ENCODE data around the gene ZIK1. TPM values are rescaled to one million over a fixed set of nuclear protein-coding genes. Genes with fewer than 3 reads are reported as not detected.

ZIK1 gene
- total and polyA plus RNA-seq, 2 of the 8 experiments (the other 6 are each of a cell fraction or from before 2014, with no cell fraction given) = 19.4 to 36.5 TPM

GRCh38 chr19:57557659-57558058 lies 26.3 kb upstream of the ZIK1 start:
- H3K4me3 ChIP-seq (ENCODE audit: extremely low read depth in 1 of 4, insufficient read depth in 2 of 4, low read depth in 3 of 4, low read length in 4 of 4) = no peak overlapping the region
- H3K4ac ChIP-seq (replicated peaks; ENCODE audit: insufficient read length, low read depth, low read length) = no peak overlapping the region
- POLR2A ChIA-PET (ENCODE audit: partially characterized antibody) = interaction anchor here (1.2 to 2.2 kb wide), 2 partner anchors 13 to 132 kb away, joined by 4 to 6 read pairs; no protein-coding TSS in a partner anchor
- no peak overlapping the region for H2AK5ac ChIP-seq (ENCODE audit: low read depth, low read length)
- H3K79me2 ChIP-seq (ENCODE audit: control insufficient read depth in 1 of 2, insufficient read depth in 2 of 2, low read length in 2 of 2) = peaks cover 0 to 20% of the 10 kb centered on the region in 2 experiments; a peak in 3 of 4 replicates
- no peak overlapping the region for H3K27ac ChIP-seq (ENCODE audit: low read depth, low read length)
- WGBS, 2 experiments (ENCODE audit: extremely low coverage in 1 of 2, insufficient coverage in 1 of 2, insufficient read length in 1 of 2, insufficient replicate concordance in 2 of 2, low coverage in 1 of 2, low lambda C conversion rate in 2 of 2, missing lambda C conversion rate in 1 of 2) = 92% methylated on average over 5 of the region's 5 CpGs; no CpG with 5 or more reads in 1 of the 2 experiments
- no peaks in the 10 kb centered on the region for H3K27me3 ChIP-seq (replicated peaks in 1 of 4; ENCODE audit: control insufficient read depth in 3 of 4, extremely low read depth in 1 of 4, insufficient read depth in 3 of 4, low read length in 3 of 4)
- CTCF ChIA-PET (ENCODE audit: partially characterized antibody) = interaction anchor here (1.0 to 1.9 kb wide), 2 partner anchors 92 to 128 kb away, joined by 3 to 6 read pairs; no protein-coding TSS in a partner anchor
- peaks cover 3% of the 10 kb centered on the region; the same call in 1 of the 2 replicates for H3K23me2 ChIP-seq (ENCODE audit: low read depth, low read length)
- H2BK120ac ChIP-seq (replicated peaks; ENCODE audit: low read depth, low read length) = no peak overlapping the region
- H3K18ac ChIP-seq (ENCODE audit: extremely low read depth, low read length) = no peak overlapping the region
- no peak overlapping the region for H4K91ac ChIP-seq (replicated peaks; ENCODE audit: insufficient read length, low read length)
- FAIRE-seq (no peak), DNase-seq (ENCODE audit: low read depth in 1 of 2, low spot score in 2 of 2) (no peak)
- no peak overlapping the region for H3K9ac ChIP-seq (replicated peaks in 1 of 4; ENCODE audit: extremely low read depth in 1 of 4, low read depth in 3 of 4, low read length in 3 of 4)
- peaks cover 8% of the 10 kb centered on the region for H3K79me1 ChIP-seq (ENCODE audit: low read depth, low read length)
- H3K4me1 ChIP-seq (replicated peaks in 1 of 4; ENCODE audit: control insufficient read depth in 3 of 4, insufficient read depth in 4 of 4, low read length in 3 of 4) = peaks cover 0 to 4% (median under 1%) of the 10 kb centered on the region in 4 experiments; a peak in 3 of 7 replicates
- peak overlapping the region in 1 of 2 experiments; percentile 51; a peak in 1 of 4 replicates for H3K4me2 ChIP-seq (ENCODE audit: insufficient read depth in 1 of 2, low read depth in 2 of 2, low read length in 2 of 2)
- H3K9me3 ChIP-seq (ENCODE audit: insufficient read depth in 2 of 2, low read depth in 1 of 2, low read length in 1 of 2) = peaks cover 11% of the 10 kb centered on the region in 2 experiments
- no peak for TF ChIP-seq RFX5 (IDR thresholded peaks at IDR 0.05; ENCODE audit: borderline replicate concordance, low read depth, low read length)
- TF ChIP-seq TEAD4 (IDR thresholded peaks at IDR 0.05; ENCODE audit: low read depth, low read length) = no peak
- TF ChIP-seq NRF1 (IDR thresholded peaks at IDR 0.05; ENCODE audit: low read depth, low read length) = no peak
- TF ChIP-seq EP300 (IDR thresholded peaks at IDR 0.05; ENCODE audit: borderline replicate concordance in 1 of 2, low read depth in 2 of 2, low read length in 2 of 2) = no peak
- TF ChIP-seq SIN3A (conservative IDR thresholded peaks at IDR 0.05 in 1 of 2, IDR thresholded peaks at IDR 0.05 in 1 of 2; ENCODE audit: low read depth in 1 of 2, low read length in 2 of 2) = no peak
- TF ChIP-seq TAF1 (IDR thresholded peaks at IDR 0.05; ENCODE audit: low read depth, low read length) = no peak
- no peak for TF ChIP-seq MAX (IDR thresholded peaks at IDR 0.05)
- TF ChIP-seq GTF2F1 (IDR thresholded peaks at IDR 0.05; ENCODE audit: borderline replicate concordance, low read depth, low read length) = no peak
- TF ChIP-seq TAF7 (optimal IDR thresholded peaks at IDR 0.05; ENCODE audit: borderline replicate concordance, low read depth, low read length) = no peak
- no peak for TF ChIP-seq SP1 (IDR thresholded peaks at IDR 0.05; ENCODE audit: low read depth, low read length)
- no peak for TF ChIP-seq PHF8 (conservative IDR thresholded peaks at IDR 0.05; ENCODE audit: low read depth, low read length)
- peaks cover 4 to 7% of the 10 kb centered on the region in 2 experiments for H4K20me1 ChIP-seq (replicated peaks in 1 of 2; ENCODE audit: control insufficient read depth in 1 of 2, insufficient read depth in 2 of 2, low read length in 2 of 2)
- no peak overlapping the region for H3K56ac ChIP-seq (replicated peaks; ENCODE audit: insufficient read length, low read depth, low read length)
- H3K23ac ChIP-seq (ENCODE audit: insufficient read length) = no peak overlapping the region
- H2AFZ ChIP-seq (ENCODE audit: low read length) = no peak overlapping the region
- H2BK20ac ChIP-seq (ENCODE audit: low read length) = no peak overlapping the region
- no peak overlapping the region for H2BK5ac ChIP-seq (ENCODE audit: low read depth, low read length)
- no peak overlapping the region for H2BK15ac ChIP-seq (ENCODE audit: low read length)
- no peak overlapping the region for H4K8ac ChIP-seq (ENCODE audit: extremely low read depth, insufficient read depth, low read length)
- no peak overlapping the region for H4K5ac ChIP-seq (ENCODE audit: insufficient read length, low read depth, low read length)
- no peak overlapping the region for H2BK12ac ChIP-seq (ENCODE audit: low read depth, low read length)
- H3K14ac ChIP-seq (ENCODE audit: insufficient read length) = no peak overlapping the region
- peaks cover 7 to 23% (median 17%) of the 10 kb centered on the region in 4 experiments; a peak in 7 of 8 replicates for H3K36me3 ChIP-seq (ENCODE audit: control insufficient read depth in 2 of 4, insufficient read depth in 4 of 4, low read length in 3 of 4)

Measured in H1 (cell line).